GM18867 (cell line): ENCODE data around the gene SLC5A12.

ENCODE experiments used
- ATAC-seq: cut with Tn5 transposase; IDR thresholded peaks from one replicate; pipeline ENCODE4 v1.9.1; 2021; ENCODE audit warnings: mild to moderate bottlenecking, moderate library complexity; ENCODE audit not compliant: unreplicated experiment

Gene SLC5A12, protein sequence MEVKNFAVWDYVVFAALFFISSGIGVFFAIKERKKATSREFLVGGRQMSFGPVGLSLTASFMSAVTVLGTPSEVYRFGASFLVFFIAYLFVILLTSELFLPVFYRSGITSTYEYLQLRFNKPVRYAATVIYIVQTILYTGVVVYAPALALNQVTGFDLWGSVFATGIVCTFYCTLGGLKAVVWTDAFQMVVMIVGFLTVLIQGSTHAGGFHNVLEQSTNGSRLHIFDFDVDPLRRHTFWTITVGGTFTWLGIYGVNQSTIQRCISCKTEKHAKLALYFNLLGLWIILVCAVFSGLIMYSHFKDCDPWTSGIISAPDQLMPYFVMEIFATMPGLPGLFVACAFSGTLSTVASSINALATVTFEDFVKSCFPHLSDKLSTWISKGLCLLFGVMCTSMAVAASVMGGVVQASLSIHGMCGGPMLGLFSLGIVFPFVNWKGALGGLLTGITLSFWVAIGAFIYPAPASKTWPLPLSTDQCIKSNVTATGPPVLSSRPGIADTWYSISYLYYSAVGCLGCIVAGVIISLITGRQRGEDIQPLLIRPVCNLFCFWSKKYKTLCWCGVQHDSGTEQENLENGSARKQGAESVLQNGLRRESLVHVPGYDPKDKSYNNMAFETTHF

DNA sequence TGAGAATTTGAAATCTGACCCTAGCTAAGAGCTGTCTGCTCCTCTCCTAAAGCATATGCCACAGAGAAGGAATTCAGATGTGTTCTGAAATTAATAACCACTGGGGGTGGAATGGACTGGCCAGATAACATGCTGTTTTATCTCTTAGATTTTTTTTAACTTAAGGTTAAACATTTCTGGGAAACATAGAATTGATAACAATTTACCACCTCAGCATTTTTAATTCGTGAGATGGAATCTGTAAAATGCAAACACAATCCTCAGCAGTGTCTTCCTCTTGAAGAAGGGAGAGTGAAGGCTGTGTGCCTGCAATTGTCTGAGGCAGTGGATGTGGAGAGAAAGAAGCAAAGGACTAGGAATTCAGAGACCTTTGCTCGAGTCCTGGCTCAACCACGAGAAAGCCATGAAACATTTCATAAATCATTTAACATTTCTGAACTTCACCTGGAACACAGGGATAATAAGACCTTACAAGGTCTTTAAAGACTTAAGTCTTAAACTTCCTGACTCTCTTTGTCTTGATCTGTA is at the start of gene SLC5A12:
SLC5A12 (minus strand) TSS at position 113 of the 528 bp plus-strand sequence. CDS start 346 bp downstream, outside the sequence.
- ATAC-seq = no peak

- no peak for ATAC-seq
These were observed 47.2 kb upstream of the SLC5A12 start for GRCh38 chr11:26769027-26769426.

DNA sequence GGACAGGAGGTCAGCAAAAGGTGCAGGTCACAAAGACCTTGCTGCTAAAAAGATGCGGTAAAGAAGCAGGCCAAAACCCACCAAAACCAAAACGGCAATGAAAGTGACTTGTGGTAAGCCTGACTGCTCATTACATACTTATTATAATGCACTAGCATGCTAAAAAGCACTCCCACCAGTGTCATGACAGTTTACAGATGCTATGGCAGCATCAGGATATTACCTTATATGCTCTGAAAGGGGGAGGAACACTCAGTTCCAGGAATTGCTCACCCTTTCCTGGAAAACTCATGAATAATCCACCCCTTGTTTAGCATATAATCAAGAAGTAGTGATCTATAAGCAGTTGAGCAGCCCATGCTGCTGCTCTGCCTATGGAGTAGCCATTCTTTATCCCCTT is 45.2 kb upstream of the SLC5A12 start:
- ATAC-seq = peak; percentile 49

GRCh38 chr11:26765323-26765722 is 43.5 kb upstream of the SLC5A12 start:
- ATAC-seq = no peak

DNA sequence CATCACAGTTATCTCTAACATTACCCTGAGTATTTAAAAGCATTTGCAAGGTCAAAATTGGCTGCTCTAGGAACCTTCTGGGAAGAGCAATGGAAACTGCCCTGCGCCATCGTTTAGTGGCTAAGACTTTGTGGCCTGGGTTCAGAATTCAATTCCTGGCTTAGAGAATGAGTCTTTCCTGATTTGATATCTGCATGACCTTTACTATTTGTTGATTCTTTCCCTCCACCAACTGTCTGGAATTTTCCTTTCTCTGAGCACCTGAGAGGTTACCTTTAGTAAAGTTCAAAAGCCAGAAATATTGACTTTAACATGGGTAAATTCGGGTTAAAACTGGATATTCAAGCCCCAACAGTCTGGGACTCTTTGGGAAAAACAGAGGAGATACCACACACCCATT is 43.0 kb upstream of the SLC5A12 start:
- no peak for ATAC-seq

DNA sequence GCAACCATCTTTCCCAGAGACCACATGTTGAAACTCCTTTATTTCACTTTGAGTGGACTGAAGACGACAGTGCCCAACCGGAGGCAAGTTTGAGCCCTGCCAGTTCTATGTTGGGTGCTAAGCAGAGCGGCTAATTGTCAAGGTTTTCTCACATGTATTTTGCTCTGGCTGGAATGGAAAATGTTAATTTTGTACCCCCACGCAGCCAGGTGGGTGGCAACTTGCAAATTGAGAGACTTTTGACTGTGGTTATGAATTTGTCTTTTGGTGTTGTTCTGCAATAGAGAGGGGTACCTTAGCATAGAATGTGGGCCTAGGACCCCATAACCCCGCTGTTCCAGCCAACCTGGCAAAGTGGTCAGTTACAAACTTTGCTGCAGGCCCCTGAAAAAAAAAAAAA is 42.5 kb upstream of the SLC5A12 start:
- ATAC-seq = no peak

DNA sequence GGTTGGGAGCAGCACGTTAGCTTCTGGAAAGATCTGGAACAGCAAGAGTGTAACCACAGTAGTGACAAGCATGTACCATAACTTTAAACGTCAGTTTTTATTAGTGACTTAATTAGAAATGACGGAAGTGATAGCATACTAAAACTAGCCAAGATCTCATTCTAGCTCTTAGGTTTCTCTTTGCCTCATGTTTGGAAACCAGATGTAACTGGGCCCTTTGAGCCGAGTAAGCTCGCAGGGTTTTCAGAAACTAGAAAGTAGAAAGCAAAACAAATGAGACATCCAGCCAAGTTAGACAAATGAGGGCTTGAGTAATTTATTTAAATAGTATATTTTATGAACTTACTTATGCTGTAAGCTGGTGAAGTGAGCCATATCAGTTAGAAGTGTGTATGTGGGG is 40.2 kb upstream of the SLC5A12 start:
- peak; percentile 85 for ATAC-seq

DNA sequence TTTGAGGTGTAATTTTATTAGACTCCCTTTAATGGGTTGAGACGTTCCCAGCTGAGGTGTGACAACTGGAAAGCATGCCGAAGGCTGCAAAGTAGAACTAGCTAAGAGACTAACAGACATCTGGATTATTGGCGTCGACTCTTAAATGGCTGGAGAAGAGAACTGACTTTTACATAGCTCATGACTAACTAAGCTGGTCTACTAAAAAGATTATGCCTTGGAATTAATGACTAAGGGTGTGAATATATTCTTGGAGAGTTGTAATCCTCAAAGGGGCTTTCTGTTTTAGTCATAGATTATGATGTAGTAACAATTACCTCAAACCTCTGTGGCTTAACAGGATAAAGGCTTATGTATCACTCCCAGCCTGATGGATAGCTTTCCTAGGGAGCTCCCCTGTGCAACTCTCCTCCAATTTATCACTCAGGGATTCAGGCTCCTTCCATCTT is 39.5 kb upstream of the SLC5A12 start:
- peak; percentile 21 for ATAC-seq

GRCh38 chr11:26757995-26758394 is 36.1 kb upstream of the SLC5A12 start:
- no peak for ATAC-seq

- no peak for ATAC-seq
These were observed 33.9 kb upstream of the SLC5A12 start for GRCh38 chr11:26755762-26756161.

- ATAC-seq = peak; percentile 84
These were observed 32.1 kb upstream of the SLC5A12 start for GRCh38 chr11:26753723-26754504.

DNA sequence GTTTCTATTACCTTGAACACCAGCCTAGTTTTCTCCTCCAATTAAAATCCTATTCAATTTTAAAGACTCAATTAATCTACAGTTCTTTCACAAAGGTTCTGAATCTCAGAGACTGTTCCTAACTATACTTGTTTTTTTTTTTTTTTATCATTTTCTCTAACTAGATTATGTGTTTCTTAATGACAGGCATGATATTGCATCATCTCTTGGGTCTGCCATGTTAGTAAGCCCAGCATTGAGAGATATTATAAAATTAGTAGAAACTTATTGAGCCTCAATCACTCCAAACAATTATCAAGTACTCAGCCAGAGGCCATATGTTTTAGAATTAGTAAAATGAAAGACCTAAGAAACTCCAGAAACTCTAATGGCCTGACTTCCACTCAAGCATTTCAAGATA is 28.1 kb upstream of the SLC5A12 start:
- no peak for ATAC-seq

DNA sequence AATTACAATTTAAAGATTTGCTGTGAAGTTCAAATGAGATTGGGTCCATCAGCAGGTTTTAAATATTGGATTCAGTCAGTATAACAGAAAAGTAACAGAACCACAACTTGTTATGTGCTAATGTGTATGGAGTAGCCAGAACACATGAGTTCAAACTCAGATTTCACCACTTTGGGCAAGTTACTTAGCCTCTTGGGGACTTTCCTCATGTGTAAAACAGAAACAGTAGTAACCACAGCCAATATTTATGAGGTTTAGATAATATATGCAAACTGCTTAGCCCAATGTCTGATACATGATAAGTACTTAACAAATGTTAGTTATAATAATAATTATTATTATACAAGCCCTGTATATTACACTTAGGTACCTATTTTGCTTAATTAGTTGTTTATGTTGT is 21.8 kb upstream of the SLC5A12 start:
- peak; percentile 86 for ATAC-seq

- no peak for ATAC-seq
These were observed 21.1 kb upstream of the SLC5A12 start for GRCh38 chr11:26742966-26743365.

- no peak for ATAC-seq
These were observed 19.2 kb upstream of the SLC5A12 start for GRCh38 chr11:26741036-26741435.

DNA sequence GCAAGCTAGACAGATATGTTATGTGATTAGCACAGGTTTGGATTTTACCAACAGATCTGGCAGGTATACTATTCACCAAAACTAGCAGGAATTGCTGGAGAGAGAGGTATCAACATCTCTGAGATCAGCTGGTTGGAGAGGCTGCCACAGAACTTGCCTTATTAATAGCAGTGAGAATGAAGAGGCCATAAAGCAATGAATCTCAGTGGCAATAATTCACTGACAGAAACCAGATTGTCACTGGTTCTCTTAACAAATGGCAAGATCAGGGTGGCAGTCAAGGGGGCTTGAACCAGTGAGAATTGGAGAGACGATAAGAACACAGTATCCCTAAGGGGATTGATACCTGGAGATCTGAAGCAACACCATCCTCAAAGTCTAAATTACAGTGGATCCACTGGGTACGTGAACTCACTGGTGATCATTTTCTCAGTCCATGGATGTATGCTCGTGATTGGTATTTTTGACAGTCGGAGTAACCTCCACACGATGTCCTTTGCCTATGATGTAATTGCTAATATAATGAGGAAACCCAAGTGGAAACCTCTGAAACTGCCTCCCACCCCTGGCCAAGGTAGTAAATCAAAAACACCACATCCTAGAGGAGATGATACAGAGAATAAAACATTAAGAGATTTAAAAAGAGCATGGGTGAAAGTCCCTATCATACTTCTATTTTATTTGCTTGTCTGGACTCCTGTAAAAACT is 17.7 kb upstream of the SLC5A12 start:
- ATAC-seq = no peak

- ATAC-seq = no peak
These were observed 12.8 kb upstream of the SLC5A12 start for GRCh38 chr11:26734691-26735090.

- no peak for ATAC-seq
These were observed 9.2 kb upstream of the SLC5A12 start for GRCh38 chr11:26731084-26731456.

- no peak for ATAC-seq
These were observed 8.7 kb upstream of the SLC5A12 start for GRCh38 chr11:26730414-26731083.

GRCh38 chr11:26729284-26729683 is 7.4 kb upstream of the SLC5A12 start:
- no peak for ATAC-seq
